H1 (cell line): Measurements from ENCODE around the gene POLE. TPM values are rescaled to one million over a fixed set of nuclear protein-coding genes. Genes with fewer than 3 reads are reported as not detected.

Experiments used
- PHF8 ChIP-seq: fragments of 200-600 bp; sonication (generic); conservative IDR thresholded peaks from 2 replicates; pipeline ENCODE4 v1.7.1; 2012; ENCODE audit warnings: low read depth, mild to moderate bottlenecking, inconsistent platforms, low read length, moderate library complexity
- SP4 ChIP-seq: IDR thresholded peaks from 2 replicates; pipeline ENCODE4 v1.6.1; 2012; ENCODE audit warnings: low read length, inconsistent platforms
- polyA plus RNA-seq, 7 experiments: library from polyadenylated mRNA; depleted of rRNA in 3 of 7; stranded (reverse) in 5 of 7; unstranded in 2 of 7; fragments of >200 nt in 5 of 7; fragments of 200-250 nt in 2 of 7; gene quantifications; 1 replicate in 5 of 7; 2 replicates in 1 of 7; 4 replicates in 1 of 7; pipeline versions ENCODE4 v1.2.1 to v1.2.3, GENCODE V29; 2011 to 2013; ENCODE audit warnings: missing spikeins in 2 of 7, mixed read lengths in 2 of 7
- total RNA-seq: library from RNA; stranded (reverse); fragmentation: NEBNext Ultra II Directional; extraction: Animal tissue kit (Norgen Biotek cat#: 25700); gene quantifications from 2 replicates; pipeline ENCODE4 v1.2.1, GENCODE V29; 2021

Gene POLE
- total and polyA plus RNA-seq, 2 of the 8 experiments (the other 6 are each of a cell fraction or from before 2014, with no cell fraction given) = 59.7 to 115 TPM

DNA sequence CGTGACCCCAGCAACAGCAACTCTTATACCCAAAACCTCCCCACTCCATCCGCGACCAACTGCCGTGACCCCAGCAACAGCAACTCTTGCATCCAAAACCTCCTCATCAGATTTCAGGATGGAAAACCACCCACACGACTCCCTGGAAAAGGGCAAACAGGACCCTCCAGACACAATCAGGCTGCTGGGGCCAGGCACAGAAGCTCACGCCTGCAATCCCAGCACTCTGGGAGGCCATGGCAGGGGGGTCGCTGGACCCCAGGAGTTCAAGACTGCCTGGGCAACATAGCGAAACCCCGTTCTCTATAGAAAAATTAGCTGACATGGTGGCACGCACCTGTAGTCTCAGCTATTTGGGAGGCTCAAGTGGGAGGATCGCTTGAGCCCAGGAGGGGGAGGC is 43.2 kb upstream of the POLE start (continued):
- TF ChIP-seq PHF8 (no peak), SP4 (no peak)
